ENCODE measurements around the gene DTNB.

DNA sequence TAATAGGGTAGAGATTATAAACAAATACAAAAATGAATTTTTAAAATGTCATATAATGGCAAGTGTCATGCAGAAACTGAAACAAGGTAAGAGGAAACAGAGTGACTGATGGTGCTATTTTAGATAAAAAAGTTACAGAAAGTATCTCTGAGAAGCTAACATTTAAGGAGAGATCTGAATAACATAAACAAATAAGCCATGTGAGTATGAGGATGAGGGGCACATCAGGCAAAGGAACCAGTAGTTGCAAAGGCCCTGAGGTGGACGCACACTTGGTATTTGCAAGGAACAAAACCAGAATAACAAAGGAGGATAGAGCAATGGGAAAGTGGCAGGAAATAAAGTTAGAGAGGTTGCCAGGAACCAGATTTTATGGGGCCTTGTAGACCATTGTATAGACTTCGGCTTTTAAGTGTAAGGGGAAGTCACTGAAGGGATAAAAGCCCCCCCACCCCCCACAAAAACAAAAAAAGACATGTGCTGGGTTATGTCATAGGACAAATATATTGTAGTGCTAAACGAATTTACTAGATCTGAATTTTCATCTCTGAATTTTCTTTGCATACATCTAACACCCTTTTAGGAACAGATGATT is 159.2 kb downstream of the DTNB start:
- TF ChIP-seq POLR2AphosphoS5 (IDR thresholded peaks at IDR 0.05; ENCODE audit: low read depth, low read length) (no peak), POLR2A (IDR thresholded peaks at IDR 0.05; ENCODE audit: low read depth, low read length) (no peak), TAF1 (IDR thresholded peaks at IDR 0.05; ENCODE audit: low read depth, low read length) (no peak), SPI1 (IDR thresholded peaks at IDR 0.05; ENCODE audit: low read depth, low read length) (no peak), POU2F2 (IDR thresholded peaks at IDR 0.05; ENCODE audit: low read depth, low read length) (no peak)

Measured in GM12891 (cell line).